ENCODE measurements around the gene CNNM4.

Gene CNNM4

DNA sequence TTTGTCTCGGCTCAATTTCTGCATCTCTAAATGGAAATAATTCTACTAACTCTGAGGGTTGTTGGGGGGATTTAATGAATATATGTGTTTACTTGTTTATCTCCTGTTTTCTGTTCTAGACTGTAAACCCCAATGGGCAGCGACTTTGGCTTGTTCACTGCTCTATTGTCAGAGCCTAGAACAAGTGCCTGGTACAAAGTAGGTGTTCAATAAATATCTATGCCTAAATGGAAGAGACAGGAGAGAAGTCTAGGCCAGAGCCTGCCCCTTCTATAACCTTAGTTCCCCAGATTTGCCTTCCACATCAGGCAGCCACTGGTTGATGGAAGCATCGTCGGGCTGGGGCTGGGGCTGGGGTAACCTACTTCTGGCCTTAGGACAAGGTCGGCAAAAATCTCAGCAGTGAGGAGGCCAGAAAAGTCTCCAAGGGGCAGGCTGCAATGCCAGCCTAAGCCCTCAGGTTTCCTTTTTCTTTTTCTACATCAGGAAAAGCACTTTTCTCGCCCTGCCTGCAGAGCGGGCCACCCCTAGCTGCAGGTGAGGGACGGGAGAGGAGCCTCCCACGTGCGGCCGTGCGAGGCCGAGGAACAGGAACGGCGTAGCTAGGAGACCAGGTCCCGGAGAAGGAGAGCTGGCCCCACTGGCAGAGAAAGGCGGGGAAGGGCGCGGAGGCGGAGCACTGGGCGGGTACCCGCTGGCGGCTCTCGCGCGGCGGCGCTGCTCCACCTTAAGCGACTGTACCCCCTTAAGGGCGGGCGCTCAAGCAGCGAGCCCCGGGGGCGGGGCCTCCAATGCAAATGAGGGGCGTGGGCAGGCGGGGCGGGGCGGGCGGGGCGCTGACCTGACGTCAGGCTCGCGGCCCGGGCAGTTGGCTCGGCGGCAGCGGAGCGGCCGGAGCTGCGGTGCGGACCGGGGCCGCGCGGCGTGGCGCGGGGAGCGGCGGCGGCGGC, at the start of gene CNNM4:
CNNM4 (plus strand) TSS at position 867 of the 950 bp plus-strand sequence. CDS start 98 bp downstream, outside the sequence.
- DNase-seq, result peak; percentile 94

DNA sequence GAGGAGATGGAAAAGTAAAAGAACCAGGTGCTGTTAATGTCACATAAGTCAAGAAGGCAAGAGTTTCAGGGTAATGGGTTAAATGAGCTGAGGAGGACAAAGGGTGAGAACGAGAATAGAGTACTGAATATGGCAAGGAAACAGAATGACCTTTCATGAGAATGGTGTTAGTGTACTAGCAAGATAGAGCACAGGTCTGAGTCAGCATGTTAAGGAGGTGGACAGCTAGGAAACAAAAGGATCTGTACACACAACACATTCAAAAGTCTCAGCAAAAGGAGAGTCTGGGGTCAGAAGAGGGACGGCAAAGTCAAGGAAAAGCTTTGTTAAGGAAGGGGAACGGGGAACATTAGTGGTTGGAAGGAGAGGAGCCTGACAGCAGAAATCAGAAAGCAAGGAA, 49.7 kb upstream of the CNNM4 start:
- no peak for DNase-seq

DNA sequence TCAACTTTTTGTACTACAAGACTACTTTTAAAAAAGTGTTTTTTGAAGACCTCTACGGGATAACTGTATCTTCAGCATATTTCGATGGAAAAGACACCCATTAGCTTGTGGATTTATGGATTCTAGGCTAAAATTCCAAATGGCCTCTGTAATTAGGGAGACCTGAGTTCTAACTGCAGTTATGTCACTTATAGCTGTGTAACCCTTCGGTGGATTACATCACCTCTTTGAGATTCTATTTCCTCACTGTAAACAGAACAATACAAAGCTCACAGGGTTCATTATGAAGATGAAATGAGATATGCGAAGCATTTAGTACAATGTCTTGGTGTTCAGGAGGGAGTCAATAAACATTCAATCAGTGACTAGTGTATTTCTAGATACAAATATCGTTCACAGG, 45.0 kb upstream of the CNNM4 start:
- no peak for DNase-seq

DNA sequence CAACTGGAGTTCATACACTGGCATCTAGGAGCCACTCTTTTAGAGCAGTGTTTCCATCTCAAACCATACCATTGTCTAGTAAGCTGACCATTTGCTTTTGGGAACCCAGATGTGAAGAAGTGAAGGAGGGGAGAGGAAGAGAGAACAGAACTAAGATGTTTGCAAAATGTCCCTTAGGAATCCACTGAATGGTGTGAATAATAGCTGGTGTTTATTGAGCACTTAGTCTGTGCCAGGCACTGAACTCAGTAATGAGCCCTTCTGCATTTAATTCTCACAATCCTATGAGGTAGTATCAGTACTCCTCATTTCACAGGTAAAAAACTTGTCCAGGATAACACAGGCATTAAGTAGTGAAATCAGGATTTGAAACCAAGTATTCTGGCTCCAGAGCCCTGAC, 44.3 kb upstream of the CNNM4 start:
- no peak for DNase-seq

DNA sequence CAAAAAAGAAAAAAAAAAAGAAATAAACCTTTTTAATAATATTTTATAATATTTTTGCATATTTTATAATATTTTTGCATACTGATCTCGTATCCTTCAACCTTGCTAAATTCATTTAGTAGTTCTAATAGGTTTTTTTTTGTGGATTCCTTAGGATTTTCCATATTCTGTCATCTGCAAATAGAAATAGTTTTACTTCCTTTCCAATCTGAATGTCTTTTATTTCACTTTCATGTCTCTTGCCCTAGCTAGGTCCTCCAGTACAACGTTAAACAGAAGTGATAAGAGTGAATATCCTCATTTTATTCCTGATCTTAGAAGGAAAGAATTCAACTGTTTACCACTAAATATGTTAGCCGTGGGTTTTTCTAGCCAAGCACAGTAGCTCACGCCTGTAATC, 34.6 kb upstream of the CNNM4 start:
- DNase-seq, result no peak

DNA sequence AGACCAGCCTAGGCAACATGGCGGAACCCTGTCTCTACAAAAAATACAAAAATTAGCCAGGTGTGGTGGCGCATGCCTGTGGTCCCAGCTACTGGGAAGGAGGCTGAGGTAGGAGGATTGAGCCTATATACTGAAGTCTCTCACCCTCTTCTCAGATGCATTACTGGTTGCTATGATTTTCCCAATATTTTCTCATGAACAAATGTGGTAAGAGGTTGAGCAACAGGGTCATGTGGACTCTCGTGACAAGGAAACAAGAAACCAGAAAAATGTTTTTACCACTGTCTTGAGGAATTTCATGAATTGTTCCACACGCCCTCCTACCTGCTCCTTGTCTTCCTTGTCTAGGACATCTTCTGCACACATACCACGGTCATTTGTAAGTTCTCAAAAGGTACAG, 33.3 kb upstream of the CNNM4 start:
- no peak for DNase-seq

DNA sequence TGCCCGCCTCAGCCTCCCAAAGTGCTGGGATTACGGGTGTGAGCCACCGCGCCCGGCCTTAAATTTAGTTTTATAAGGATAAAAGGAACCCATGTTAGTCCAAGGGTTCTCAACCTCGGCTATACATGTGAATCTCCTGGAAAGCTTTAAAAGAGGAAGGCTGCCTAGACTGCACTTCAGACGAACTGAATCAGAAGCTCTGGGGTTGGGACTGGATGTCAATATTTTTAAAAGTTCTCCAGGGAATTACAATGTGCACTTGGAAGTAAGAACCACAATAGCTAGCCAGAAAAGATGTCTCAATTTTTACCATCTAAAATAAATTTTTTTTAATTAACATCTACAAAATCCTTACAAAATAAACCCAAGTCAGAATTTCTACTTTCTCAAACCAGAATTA, 31.0 kb upstream of the CNNM4 start:
- no peak for DNase-seq

DNA sequence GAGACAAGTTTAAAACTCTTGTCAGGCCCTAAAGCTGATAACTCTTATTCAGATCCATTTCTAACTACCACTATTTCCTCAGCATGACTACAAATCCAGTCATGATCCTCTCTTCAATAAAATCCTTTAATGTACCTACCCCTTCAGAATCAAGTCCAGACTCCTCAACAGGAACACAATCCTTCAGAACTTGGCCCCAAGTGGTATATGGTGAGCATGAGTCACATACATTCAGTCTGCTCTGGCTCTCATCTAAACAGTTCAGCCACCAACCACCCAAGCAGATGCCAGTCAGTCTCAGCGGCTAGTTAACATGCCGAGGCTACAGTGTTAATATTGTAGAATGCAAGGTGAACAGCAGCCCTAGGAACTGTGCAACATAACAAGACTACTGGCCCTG, 30.5 kb upstream of the CNNM4 start:
- no peak for DNase-seq

DNA sequence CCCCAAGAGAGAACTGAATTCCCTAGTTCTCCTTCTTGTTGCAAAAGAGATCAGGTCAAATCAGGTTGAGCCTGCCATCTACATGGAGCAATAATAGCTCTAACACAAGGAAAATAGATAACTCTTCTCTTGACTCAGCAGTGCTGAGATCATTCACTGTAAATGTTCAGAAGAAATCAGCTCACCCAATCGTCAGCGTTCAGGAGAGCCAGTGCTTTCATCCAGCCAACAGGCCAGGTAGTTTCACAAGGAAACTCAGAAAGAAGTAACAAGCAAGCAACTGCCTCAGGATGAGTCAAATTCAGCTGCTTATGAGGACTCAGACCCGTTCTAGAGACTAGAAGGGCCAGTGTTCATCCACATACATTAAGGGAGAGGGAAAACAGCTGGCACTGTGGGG, 26.8 kb upstream of the CNNM4 start:
- DNase-seq, result no peak

DNA sequence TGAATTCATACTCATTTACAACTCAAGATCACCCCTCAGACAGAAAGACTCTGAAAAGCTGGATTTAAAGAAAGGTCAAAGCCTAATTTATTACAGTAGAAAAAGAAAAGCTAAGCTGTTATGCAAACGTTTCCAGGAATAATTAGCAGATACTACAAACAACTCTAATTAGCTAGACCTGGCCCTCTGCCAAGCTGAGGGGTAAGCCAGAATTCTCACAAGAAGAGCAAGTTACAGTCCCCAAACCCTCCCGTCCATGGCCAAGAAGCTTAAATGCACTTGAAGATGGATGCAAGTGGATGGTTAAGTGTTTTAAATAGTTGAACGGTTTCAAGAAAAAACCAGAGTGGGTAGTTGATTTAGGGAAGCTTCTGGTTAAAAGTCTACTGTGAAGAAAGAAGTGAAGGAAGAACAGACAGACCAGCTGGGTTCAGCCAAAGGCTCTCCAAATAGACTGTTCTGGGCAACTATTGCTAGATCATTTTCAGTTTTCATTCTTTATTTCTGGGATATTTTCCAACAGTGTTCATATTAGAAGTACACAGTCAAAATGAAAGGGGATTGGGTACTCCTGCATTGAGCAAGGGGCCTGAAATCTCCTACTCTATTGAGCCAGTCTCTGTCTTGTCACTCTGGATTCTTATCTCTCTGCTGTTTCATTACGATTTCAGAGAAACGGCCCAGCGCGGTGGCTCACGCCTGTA, 25.7 kb upstream of the CNNM4 start:
- no peak for DNase-seq

DNA sequence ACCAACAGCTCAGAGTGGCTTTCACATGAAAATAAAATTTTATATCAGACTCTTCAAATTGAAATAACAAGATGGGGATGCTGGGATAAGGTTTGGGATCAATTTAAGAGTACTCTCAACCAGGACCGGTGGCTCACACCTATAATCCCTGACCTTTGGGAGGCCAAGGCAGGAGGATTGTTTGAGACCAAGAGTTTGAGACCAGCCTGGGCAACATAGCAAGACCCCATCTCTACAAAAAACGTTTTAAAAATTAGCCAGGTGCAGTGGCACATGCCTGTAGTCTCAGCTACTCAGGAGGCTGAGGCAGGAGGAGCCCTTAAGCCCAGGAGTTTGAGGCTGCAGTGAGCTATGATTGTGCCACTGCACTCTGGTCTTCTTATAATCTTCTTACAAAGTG, 23.5 kb upstream of the CNNM4 start:
- no peak for DNase-seq

DNA sequence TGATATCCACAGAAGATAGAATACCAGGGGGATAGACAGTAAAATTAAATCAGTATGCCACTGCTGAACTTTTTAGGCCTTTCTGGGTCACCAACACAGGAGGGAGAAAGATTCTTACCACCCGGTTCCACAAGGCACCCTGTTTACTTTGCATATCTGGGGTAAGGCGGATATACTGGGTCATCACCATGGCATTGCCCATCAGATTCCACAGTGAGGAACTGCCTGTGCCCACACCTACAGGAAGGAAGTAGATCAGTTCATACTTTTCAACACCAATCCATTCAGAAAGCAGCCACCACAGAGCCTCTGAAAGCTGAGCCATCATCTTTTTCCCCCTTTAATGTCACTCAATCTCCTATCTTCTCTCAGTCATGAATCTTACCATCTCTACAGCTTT, 22.9 kb upstream of the CNNM4 start:
- DNase-seq, result no peak

DNA sequence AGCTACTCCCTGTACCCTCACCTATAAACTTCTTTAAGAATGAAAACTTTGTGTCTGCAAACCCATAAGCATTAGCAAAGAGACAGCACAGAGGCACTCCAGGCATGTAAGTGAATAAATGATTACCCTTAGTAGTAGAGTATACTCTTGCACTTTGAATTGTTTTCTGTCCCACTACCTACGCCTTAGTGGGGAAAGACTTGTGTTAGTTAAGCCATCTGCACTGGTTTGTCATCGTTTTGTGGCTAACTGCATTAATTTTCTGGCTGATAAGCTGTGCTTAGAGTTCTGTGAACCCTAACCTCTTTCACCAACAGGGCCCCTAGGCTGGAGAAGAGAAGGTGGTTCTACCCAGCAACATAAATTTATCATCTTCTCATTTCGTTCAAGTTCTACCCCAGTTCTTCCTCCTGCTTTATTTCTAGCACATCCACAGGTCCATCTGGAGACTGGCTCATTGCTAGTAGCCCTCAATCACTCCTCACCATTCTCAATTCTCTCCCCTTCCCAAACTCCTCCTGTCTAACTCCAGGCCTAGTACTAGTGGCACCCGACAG, 21.5 kb upstream of the CNNM4 start:
- DNase-seq, result no peak

DNA sequence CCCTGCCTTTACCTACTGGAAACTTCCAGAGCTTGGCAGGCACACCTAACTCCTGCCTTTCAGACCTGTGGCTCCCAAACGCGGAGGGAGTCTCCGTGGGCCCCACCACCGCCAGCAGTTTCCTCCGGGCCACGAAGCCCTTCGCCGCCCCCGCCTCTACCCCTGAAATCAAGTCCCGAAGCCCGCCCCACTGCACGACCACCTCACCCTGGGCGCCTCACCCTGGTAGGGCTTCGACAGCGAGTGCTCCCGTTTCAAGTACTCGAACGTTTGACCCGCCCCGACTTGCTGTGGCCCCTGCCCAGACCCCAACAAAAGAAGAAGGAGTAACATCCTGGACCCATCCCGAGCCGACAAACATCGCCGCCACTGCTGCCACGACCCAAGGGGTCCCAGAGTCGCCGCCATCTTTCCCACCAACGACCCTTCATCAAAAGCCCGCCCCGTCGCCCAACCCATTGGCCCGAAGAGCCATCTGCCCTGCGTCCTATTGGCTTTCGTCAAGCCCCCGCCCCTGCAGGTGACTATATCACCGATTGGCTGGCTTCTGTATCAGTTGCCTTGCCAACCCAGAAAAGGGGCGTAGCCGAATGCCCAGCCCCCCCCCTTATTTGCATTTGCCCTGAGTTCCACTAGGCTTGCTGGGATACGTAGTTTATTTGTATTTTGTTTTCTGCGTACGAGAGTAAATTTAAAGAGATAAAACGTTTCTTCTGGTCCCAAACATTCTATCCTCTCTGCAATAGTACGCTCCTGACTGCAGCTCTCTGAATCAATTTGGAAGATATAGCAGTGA, 20.9 kb upstream of the CNNM4 start, which contains the start of gene LMAN2L:
LMAN2L (minus strand) TSS at position 432 of the 796 bp plus-strand sequence; CDS start at position 408, 24 bp downstream.
- peak; percentile 98 for DNase-seq

DNA sequence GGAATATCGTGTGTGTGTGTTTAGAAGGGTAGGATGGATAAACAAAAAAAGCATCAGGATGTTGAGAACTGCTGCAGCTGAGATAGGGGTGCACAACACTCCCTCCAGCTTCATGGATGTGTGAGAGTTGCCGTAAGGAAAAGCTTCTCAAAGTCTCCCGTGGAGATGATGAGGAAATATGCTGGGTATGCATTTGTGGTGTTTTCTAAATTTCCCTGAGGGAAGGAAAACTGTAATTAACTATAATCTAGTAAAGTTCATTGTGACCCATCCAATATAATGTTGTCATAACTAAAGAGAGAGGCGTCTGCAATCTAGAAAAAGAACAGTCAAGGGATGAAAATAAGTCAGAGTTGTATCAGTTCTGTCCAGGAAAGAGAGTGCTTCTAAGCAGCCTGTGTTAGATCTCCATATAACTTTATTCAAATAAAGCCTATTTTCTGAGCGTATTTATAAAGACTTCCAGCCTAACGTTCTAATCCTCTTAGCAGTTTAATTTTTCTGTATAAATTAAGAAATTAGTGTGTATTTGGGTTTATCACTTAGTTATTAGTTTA, 13.6 kb upstream of the CNNM4 start:
- no peak for DNase-seq

DNA sequence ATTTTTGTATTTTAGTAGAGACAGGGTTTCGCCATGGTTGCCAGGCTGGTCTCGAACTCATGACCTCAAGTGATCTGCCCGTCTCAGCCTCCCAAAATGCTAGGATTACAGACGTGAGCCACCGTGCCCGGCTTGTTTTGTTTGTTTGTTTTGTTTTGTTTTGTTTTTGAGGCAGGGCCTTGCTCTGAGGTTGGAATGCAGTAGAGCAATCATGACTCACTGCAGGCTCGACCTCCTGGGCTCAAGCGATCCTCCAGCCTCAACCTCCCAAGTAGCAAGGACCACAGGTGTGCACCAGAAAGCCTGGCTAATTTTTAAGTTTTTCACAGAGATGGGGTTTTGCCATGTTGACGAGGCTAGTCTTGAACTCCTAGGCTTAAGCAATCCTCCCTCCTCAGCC, 8.9 kb upstream of the CNNM4 start:
- DNase-seq, result no peak

DNA sequence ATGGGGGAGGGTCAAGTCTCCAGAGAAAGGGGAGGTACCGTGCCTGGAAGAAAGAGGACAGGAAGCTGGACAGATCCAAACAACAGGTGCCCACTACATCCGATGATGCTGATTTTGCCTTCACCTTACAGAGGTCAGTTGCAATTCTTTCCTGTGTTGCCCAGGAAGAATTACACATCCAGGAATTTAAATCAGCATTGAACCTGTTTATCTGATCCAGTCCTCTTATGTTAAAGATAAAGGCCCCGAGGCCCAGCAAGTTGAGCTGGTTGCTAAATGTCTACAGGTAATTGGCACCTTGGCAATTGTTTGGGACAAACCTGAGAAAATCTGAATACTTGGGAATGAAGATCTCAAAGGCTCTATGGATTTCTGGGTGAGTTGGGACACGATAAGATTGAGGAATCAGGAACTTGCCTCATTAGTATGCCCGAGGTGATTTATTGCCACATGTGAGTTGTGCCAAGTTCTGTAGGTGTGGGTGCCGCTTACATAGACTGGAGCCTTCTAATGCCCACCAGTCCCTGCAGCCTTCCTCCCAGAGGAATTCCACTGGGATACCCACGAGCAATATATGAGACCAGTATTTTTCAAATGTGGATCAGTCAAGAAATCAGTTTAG, 6.9 kb upstream of the CNNM4 start:
- no peak for DNase-seq

DNA sequence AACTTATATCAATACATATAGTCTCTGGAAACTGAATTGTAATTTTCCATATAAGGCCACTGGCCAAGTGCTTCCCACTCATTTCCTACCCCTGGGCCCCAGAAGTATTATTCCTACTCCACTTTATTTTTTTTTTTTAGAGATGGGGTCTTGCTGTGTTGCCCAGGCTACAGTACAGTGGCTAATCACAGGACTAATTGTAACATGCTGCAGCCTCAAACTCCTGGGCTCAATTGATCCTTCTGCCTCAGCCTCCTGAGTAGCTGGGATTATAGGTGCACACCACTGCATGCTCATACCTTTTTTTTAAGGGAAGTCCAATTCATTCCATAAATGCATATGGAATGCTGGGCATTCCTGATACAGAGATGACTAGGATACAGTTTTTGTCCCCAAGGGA, 6.4 kb upstream of the CNNM4 start:
- no peak for DNase-seq

DNA sequence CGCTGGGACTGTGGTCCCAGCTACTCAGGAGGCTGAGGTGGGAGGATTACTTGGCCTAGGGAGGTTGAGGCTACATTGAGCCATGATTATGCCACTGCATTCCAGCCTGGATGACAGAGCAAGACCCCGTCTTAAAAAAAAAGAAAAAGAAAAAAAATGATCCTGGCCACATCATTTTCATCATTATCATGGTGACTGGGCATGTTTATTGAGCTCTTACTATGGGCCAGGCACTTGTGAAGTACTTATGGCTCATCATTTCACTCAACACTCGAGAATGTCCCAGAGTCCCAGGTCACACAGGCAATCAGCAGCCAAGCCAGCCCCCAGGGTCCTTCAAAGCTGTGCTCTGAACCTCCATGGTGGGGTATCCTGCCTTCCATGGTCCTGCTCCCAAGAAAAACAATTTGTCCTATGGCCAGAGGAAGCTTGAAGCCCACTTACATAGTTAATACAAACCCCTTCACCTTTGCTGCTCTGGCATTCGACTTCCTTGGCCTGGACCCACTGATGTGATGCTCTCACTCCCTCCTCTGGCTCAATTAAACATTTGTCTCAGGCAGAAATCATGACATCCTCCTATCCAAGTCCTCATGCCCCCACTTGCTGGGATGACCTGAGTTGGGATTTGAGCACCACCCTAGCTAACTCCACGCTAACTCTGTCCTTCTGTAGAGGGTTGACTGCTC, 3.8 kb upstream of the CNNM4 start:
- no peak for DNase-seq

DNA sequence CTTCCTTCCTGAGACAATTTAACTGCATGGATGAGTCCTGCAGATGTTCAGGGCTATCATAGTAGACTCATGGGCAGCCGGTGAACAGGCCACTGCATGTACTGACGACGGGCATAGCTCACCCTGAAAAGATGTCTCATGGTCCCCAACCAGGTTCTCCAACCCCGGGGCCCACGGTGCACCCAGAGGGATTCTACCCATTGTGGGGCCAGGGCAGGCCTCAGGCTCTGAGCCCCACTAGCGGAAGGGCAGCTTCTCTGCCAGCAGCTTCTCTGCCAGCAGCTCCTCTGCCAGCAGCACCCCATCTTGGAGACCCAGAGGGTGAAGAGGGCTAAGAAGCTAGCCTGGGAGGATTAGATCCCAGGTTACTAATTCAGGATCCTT, 3.2 kb upstream of the CNNM4 start:
- no peak for DNase-seq

DNA sequence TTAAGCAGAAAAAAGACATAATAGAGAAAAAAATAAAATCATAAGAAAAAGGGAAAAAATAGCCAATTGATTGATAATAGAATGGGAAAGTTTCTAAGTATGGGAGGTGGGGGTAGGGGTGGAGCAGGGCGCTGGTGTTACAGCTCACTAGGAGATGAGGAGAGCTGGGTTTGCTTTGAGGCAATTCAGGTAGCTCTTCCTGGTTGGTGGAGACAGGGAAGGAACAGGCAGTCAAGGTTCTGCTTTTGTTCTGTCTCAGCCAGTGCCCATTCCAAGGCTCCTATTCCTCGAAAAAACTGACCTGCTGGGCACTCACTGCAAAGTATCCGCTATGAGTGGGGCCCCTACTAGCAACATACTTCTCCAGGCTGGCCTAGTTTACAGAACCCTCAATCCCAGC, 1.7 kb upstream of the CNNM4 start:
- no peak for DNase-seq

DNA sequence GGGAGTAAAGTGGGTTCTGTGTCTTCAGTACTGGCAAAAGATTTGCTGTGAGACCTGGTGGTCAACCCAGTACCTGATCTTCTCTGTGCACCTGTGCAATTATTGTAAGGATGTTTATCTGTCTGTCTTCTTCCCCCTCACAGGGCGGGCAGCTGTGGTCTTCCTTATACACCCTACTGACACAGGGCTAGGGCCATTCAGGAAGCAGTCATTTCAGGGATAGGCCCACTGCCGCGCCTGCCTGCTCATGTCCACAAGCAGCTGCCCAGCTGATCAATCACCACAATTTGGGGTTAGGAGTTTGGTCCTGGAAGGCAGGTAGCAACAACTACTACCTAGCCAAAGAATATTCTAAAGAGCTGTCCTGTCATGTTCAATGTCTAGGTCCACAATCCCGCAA, 1.2 kb upstream of the CNNM4 start:
- no peak for DNase-seq

All from NCI-H2171 (cell line).